Activated naive CD4-positive, alpha-beta T cell treated with anti-CD3 and anti-CD28 coated beads for 36 hours (primary cell): ENCODE measurements around the gene UMAD1. TPM values are rescaled to one million over a fixed set of nuclear protein-coding genes. Genes with fewer than 3 reads are reported as not detected.

Source experiments
- CTCF ChIA-PET: fragments of 350-600 bp; sonication (Branson Sonifier 250); formaldehyde crosslinking; loops from one replicate; lab custom pipeline; 2021; ENCODE audit warnings: antibody characterized with exemption; lab: Charles Lee
- DNase-seq: peaks from one replicate; pipeline ENCODE4 v3.0.0-alpha.2; 2020
- H3K27ac Mint-ChIP-seq: one replicate; pipeline ENCODE4 v1.8.0; 2021; ENCODE audit warnings: mild to moderate bottlenecking, mixed read lengths
- H3K27me3 Mint-ChIP-seq: one replicate; pipeline ENCODE4 v1.8.0; 2021; ENCODE audit warnings: low read depth, mixed read lengths
- H3K36me3 Mint-ChIP-seq: one replicate; pipeline ENCODE4 v1.8.0; 2021; ENCODE audit warnings: low read depth, mixed read lengths
- H3K4me1 Mint-ChIP-seq: one replicate; pipeline ENCODE4 v1.8.0; 2021; ENCODE audit warnings: low read depth, mixed read lengths
- H3K4me3 Mint-ChIP-seq: one replicate; pipeline ENCODE4 v1.8.0; 2021; ENCODE audit warnings: mild to moderate bottlenecking, moderate library complexity, mixed read lengths
- H3K9me3 Mint-ChIP-seq: one replicate; pipeline ENCODE4 v1.8.0; 2021; ENCODE audit warnings: mixed read lengths
- intact Hi-C: fragments of 100-400 bp; cut with micrococcal nuclease; formaldehyde crosslinking; loops from one replicate; pipeline ENCODE4 v1.15.1; 2023
- total RNA-seq, 2 experiments: library from RNA; stranded (reverse); gene quantifications; one replicate each; pipeline ENCODE4 v1.2.3, GENCODE V29; 2021

UMAD1 gene
- total RNA-seq = 10 to 100 TPM; 13.8 to 14.3 TPM

- Mint-ChIP-seq H3K4me3 (peak within 1 kb of the TSS; percentile 92), H3K27ac (peak within 1 kb of the TSS; percentile 98), H3K36me3 (peaks cover 43% of the 10 kb centered on the region), H3K27me3 (no peaks in the 10 kb centered on the region), H3K9me3 (no peaks in the 10 kb centered on the region), H3K4me1 (peaks cover 41% of the 10 kb centered on the region)
- peak; percentile 99 for DNase-seq
- CTCF ChIA-PET = interaction anchor here (1.0 to 1.7 kb wide), 3 partner anchors 11 to 115 kb away, joined by 3 to 4 read pairs (median 4); no protein-coding TSS in a partner anchor
- intact Hi-C loops = loop anchor here (1.0 to 10.0 kb wide), 12 partner anchors 13 to 1866 kb away; partner anchors contain the start of genes C1GALT1, GLCCI1 and MIOS
Measured at GRCh38 chr7:7640221-7641128, at the start of gene UMAD1. UMAD1 (plus strand) TSS chr7:7640752; CDS start chr7:7673372, 32,620 bp downstream.

GRCh38 chr7:7595451-7595850 is 45.1 kb upstream of the UMAD1 start:
- H3K27me3 Mint-ChIP-seq = no peaks in the 10 kb centered on the region
- H3K9me3 Mint-ChIP-seq = no peaks in the 10 kb centered on the region
- no peak for DNase-seq
- intact Hi-C loops = loop anchor here (1.0 to 5.0 kb wide), 5 partner anchors 166 to 701 kb away; no protein-coding TSS in a partner anchor
- H3K4me1 Mint-ChIP-seq = peaks cover 3% of the 10 kb centered on the region
- no peak overlapping the region for H3K4me3 Mint-ChIP-seq
- CTCF ChIA-PET = interaction anchor here (0.8 to 1.5 kb wide), 4 partner anchors 23 to 492 kb away, joined by 3 to 8 read pairs (median 4); no protein-coding TSS in a partner anchor
- peaks cover 27% of the 10 kb centered on the region for H3K36me3 Mint-ChIP-seq
- no peak overlapping the region for H3K27ac Mint-ChIP-seq

GRCh38 chr7:7596176-7596575 is 44.4 kb upstream of the UMAD1 start:
- no peak overlapping the region for H3K4me3 Mint-ChIP-seq
- H3K9me3 Mint-ChIP-seq = no peaks in the 10 kb centered on the region
- intact Hi-C loops = loop anchor here (5.0 kb wide), 1 partner anchor 441 kb away; no protein-coding TSS in a partner anchor
- H3K36me3 Mint-ChIP-seq = peaks cover 31% of the 10 kb centered on the region
- H3K27ac Mint-ChIP-seq = no peak overlapping the region
- CTCF ChIA-PET = interaction anchor here (1.1 to 1.5 kb wide), 4 partner anchors 24 to 439 kb away, joined by 3 to 8 read pairs (median 4); no protein-coding TSS in a partner anchor
- H3K4me1 Mint-ChIP-seq = no peaks in the 10 kb centered on the region
- H3K27me3 Mint-ChIP-seq = no peaks in the 10 kb centered on the region
- no peak for DNase-seq

GRCh38 chr7:7607010-7607409 is 33.5 kb upstream of the UMAD1 start:
- Mint-ChIP-seq H3K4me1 (peaks cover 5% of the 10 kb centered on the region), H3K4me3 (no peak overlapping the region), H3K36me3 (peaks cover 9% of the 10 kb centered on the region), H3K9me3 (no peaks in the 10 kb centered on the region), H3K27ac (no peak overlapping the region), H3K27me3 (no peaks in the 10 kb centered on the region)
- no peak for DNase-seq
- intact Hi-C loops = no loop called here
- CTCF ChIA-PET = no interaction called here

- H3K9me3 Mint-ChIP-seq = no peaks in the 10 kb centered on the region
- H3K4me3 Mint-ChIP-seq = no peak overlapping the region
- CTCF ChIA-PET = no interaction called here
- H3K27ac Mint-ChIP-seq = no peak overlapping the region
- peaks cover 9% of the 10 kb centered on the region for H3K36me3 Mint-ChIP-seq
- H3K4me1 Mint-ChIP-seq = peaks cover 8% of the 10 kb centered on the region
- no peak for DNase-seq
- H3K27me3 Mint-ChIP-seq = no peaks in the 10 kb centered on the region
- intact Hi-C loops = no loop called here
Measured at GRCh38 chr7:7609330-7609729, 31.2 kb upstream of the UMAD1 start.

- Mint-ChIP-seq H3K27me3 (no peaks in the 10 kb centered on the region), H3K9me3 (no peaks in the 10 kb centered on the region), H3K4me3 (no peak overlapping the region), H3K4me1 (peaks cover 16% of the 10 kb centered on the region), H3K27ac (no peak overlapping the region), H3K36me3 (peaks cover 6% of the 10 kb centered on the region)
- CTCF ChIA-PET = no interaction called here
- DNase-seq = no peak
- intact Hi-C loops = no loop called here
Measured at GRCh38 chr7:7612519-7612918, 28.0 kb upstream of the UMAD1 start.

- H3K36me3 Mint-ChIP-seq = peaks cover 1% of the 10 kb centered on the region
Measured at GRCh38 chr7:7613210-7613609, 27.3 kb upstream of the UMAD1 start.

GRCh38 chr7:7614018-7614741 is 26.4 kb upstream of the UMAD1 start:
- no peaks in the 10 kb centered on the region for H3K27me3 Mint-ChIP-seq
- H3K9me3 Mint-ChIP-seq = no peaks in the 10 kb centered on the region
- no peak overlapping the region for H3K4me3 Mint-ChIP-seq
- DNase-seq = no peak
- CTCF ChIA-PET = no interaction called here
- no peak overlapping the region for H3K27ac Mint-ChIP-seq
- H3K4me1 Mint-ChIP-seq = peaks cover 24% of the 10 kb centered on the region
- H3K36me3 Mint-ChIP-seq = peaks cover 1% of the 10 kb centered on the region
- intact Hi-C loops = no loop called here

More at GRCh38 chr7:7613210-7613609, 27.3 kb upstream of the UMAD1 start:
- no peaks in the 10 kb centered on the region for H3K9me3 Mint-ChIP-seq
- CTCF ChIA-PET = no interaction called here
- H3K27me3 Mint-ChIP-seq = no peaks in the 10 kb centered on the region
- DNase-seq = no peak
- intact Hi-C loops = no loop called here
- H3K27ac Mint-ChIP-seq = no peak overlapping the region
- peaks cover 20% of the 10 kb centered on the region for H3K4me1 Mint-ChIP-seq
- H3K4me3 Mint-ChIP-seq = no peak overlapping the region

GRCh38 chr7:7617550-7617949 is 23.0 kb upstream of the UMAD1 start:
- H3K27ac Mint-ChIP-seq = no peak overlapping the region
- H3K4me1 Mint-ChIP-seq = peaks cover 19% of the 10 kb centered on the region
- CTCF ChIA-PET = no interaction called here
- H3K4me3 Mint-ChIP-seq = no peak overlapping the region
- no peak for DNase-seq
- no peaks in the 10 kb centered on the region for H3K27me3 Mint-ChIP-seq
- intact Hi-C loops = no loop called here
- no peaks in the 10 kb centered on the region for H3K36me3 Mint-ChIP-seq
- H3K9me3 Mint-ChIP-seq = no peaks in the 10 kb centered on the region

GRCh38 chr7:7618410-7618809 is 22.1 kb upstream of the UMAD1 start:
- Mint-ChIP-seq H3K36me3 (no peaks in the 10 kb centered on the region), H3K27ac (no peak overlapping the region), H3K4me1 (peaks cover 19% of the 10 kb centered on the region), H3K27me3 (no peaks in the 10 kb centered on the region), H3K9me3 (no peaks in the 10 kb centered on the region), H3K4me3 (no peak overlapping the region)
- CTCF ChIA-PET = no interaction called here
- DNase-seq = no peak
- intact Hi-C loops = no loop called here

GRCh38 chr7:7620236-7620635 is 20.3 kb upstream of the UMAD1 start:
- Mint-ChIP-seq H3K27me3 (no peaks in the 10 kb centered on the region), H3K9me3 (no peaks in the 10 kb centered on the region), H3K27ac (no peak overlapping the region), H3K4me3 (no peak overlapping the region), H3K36me3 (no peaks in the 10 kb centered on the region), H3K4me1 (peaks cover 14% of the 10 kb centered on the region)
- DNase-seq = no peak
- CTCF ChIA-PET = no interaction called here
- intact Hi-C loops = no loop called here

- no peak overlapping the region for H3K4me3 Mint-ChIP-seq
- H3K9me3 Mint-ChIP-seq = peaks cover 1% of the 10 kb centered on the region
- no peaks in the 10 kb centered on the region for H3K36me3 Mint-ChIP-seq
- no peaks in the 10 kb centered on the region for H3K27me3 Mint-ChIP-seq
- intact Hi-C loops = no loop called here
- CTCF ChIA-PET = no interaction called here
- H3K4me1 Mint-ChIP-seq = peaks cover 14% of the 10 kb centered on the region
- H3K27ac Mint-ChIP-seq = no peak overlapping the region
- no peak for DNase-seq
Measured at GRCh38 chr7:7620644-7621210, 19.8 kb upstream of the UMAD1 start.
